ENCODE measurements around the gene RBM6. TPM values are rescaled to one million over a fixed set of nuclear protein-coding genes. Genes with fewer than 3 reads are reported as not detected.

RBM6 gene
- polyA plus RNA-seq, 1 experiment: 33.4 TPM

- H3K36me3 ChIP-seq (ENCODE audit: control insufficient read depth, insufficient read depth, low read length): no peaks in the 10 kb centered on the region; the same call in 1 of the 2 replicates
- DNase-seq (ENCODE audit: low read depth): no peak
- no peak overlapping the region for H3K4me3 ChIP-seq (ENCODE audit: low read depth, low read length)
- ChIA-PET CTCF (interaction anchor here (0.6 kb wide), 1 partner anchor 88 kb away, joined by 3 read pairs; no protein-coding TSS in a partner anchor), POLR2A (interaction anchor here (0.5 kb wide), 1 partner anchor 1330 kb away, joined by 4 read pairs; the partner anchor contains the start of gene IP6K2)
- H3K27me3 ChIP-seq (ENCODE audit: control insufficient read depth, insufficient read depth, low read length): no peaks in the 10 kb centered on the region
- TF ChIP-seq CTCF (IDR thresholded peaks at IDR 0.05; ENCODE audit: insufficient read depth, low read depth, low read length): no peak
Observed at GRCh38 chr3:50047426-50047825, 107.5 kb downstream of the RBM6 start.

GRCh38 chr3:50050361-50050760 lies 110.4 kb downstream of the RBM6 start:
- DNase-seq (ENCODE audit: low read depth): peak; percentile 40
- no peaks in the 10 kb centered on the region for H3K27me3 ChIP-seq (ENCODE audit: control insufficient read depth, insufficient read depth, low read length)
- H3K36me3 ChIP-seq (ENCODE audit: control insufficient read depth, insufficient read depth, low read length): peaks cover 3% of the 10 kb centered on the region
- ChIA-PET POLR2A (no interaction called here), CTCF (interaction anchor here (1.0 kb wide), 1 partner anchor 10 kb away, joined by 3 read pairs; no protein-coding TSS in a partner anchor)
- no peak overlapping the region for H3K4me3 ChIP-seq (ENCODE audit: low read depth, low read length)
- TF ChIP-seq CTCF (IDR thresholded peaks at IDR 0.05; ENCODE audit: insufficient read depth, low read depth, low read length): no peak

GRCh38 chr3:50057756-50058155 lies 117.8 kb downstream of the RBM6 start:
- ChIA-PET CTCF (no interaction called here), POLR2A (no interaction called here)
- no peak for DNase-seq (ENCODE audit: low read depth)
- peaks cover 14% of the 10 kb centered on the region for H3K36me3 ChIP-seq (ENCODE audit: control insufficient read depth, insufficient read depth, low read length)
- no peaks in the 10 kb centered on the region for H3K27me3 ChIP-seq (ENCODE audit: control insufficient read depth, insufficient read depth, low read length)
- no peak for TF ChIP-seq CTCF (IDR thresholded peaks at IDR 0.05; ENCODE audit: insufficient read depth, low read depth, low read length)
- no peak overlapping the region for H3K4me3 ChIP-seq (ENCODE audit: low read depth, low read length)

GRCh38 chr3:50068134-50068533 lies 128.2 kb downstream of the RBM6 start:
- CTCF ChIA-PET: interaction anchor here (1.0 kb wide), 1 partner anchor 265 kb away, joined by 3 read pairs; the partner anchor contains the start of gene INKA1

GRCh38 chr3:50078091-50078490 lies 138.1 kb downstream of the RBM6 start:
- CTCF ChIA-PET: interaction anchor here (1.0 kb wide), 1 partner anchor 9 kb away, joined by 3 read pairs; no protein-coding TSS in a partner anchor
- DNase-seq (ENCODE audit: low read depth): no peak
- no peaks in the 10 kb centered on the region for H3K27me3 ChIP-seq (ENCODE audit: control insufficient read depth, insufficient read depth, low read length)
- no peak for TF ChIP-seq CTCF (IDR thresholded peaks at IDR 0.05; ENCODE audit: insufficient read depth, low read depth, low read length)
- POLR2A ChIA-PET: no interaction called here
- H3K4me3 ChIP-seq (ENCODE audit: low read depth, low read length): no peak overlapping the region
- peaks cover 4% of the 10 kb centered on the region for H3K36me3 ChIP-seq (ENCODE audit: control insufficient read depth, insufficient read depth, low read length)

More at GRCh38 chr3:50068134-50068533, 128.2 kb downstream of the RBM6 start:
- POLR2A ChIA-PET: no interaction called here
- no peaks in the 10 kb centered on the region for H3K27me3 ChIP-seq (ENCODE audit: control insufficient read depth, insufficient read depth, low read length)
- TF ChIP-seq CTCF (IDR thresholded peaks at IDR 0.05; ENCODE audit: insufficient read depth, low read depth, low read length): no peak
- DNase-seq (ENCODE audit: low read depth): no peak
- no peak overlapping the region for H3K4me3 ChIP-seq (ENCODE audit: low read depth, low read length)
- H3K36me3 ChIP-seq (ENCODE audit: control insufficient read depth, insufficient read depth, low read length): peaks cover 24% of the 10 kb centered on the region

Data from BJ (cell line).